ENCODE results near the gene SYT15. TPM values are rescaled to one million over a fixed set of nuclear protein-coding genes. Genes with fewer than 3 reads are reported as not detected.
A peak's percentile ranks its signal among the peaks of the same experiment; 100 is the strongest.

Gene SYT15
- total and polyA plus RNA-seq, 2 of the 13 experiments (the other 11 are each of a cell fraction or from before 2014, with no cell fraction given) = 0.24 to 0.38 TPM

GRCh38 chr10:46539596-46540411 is 39.1 kb upstream of the SYT15 start (continued):
- TF ChIP-seq, protein P1, sequence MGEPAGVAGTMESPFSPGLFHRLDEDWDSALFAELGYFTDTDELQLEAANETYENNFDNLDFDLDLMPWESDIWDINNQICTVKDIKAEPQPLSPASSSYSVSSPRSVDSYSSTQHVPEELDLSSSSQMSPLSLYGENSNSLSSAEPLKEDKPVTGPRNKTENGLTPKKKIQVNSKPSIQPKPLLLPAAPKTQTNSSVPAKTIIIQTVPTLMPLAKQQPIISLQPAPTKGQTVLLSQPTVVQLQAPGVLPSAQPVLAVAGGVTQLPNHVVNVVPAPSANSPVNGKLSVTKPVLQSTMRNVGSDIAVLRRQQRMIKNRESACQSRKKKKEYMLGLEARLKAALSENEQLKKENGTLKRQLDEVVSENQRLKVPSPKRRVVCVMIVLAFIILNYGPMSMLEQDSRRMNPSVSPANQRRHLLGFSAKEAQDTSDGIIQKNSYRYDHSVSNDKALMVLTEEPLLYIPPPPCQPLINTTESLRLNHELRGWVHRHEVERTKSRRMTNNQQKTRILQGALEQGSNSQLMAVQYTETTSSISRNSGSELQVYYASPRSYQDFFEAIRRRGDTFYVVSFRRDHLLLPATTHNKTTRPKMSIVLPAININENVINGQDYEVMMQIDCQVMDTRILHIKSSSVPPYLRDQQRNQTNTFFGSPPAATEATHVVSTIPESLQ (CRISPR knock-in tag; conservative IDR thresholded peaks at IDR 0.05) = no peak
- TF ChIP-seq KAT2B (IDR thresholded peaks at IDR 0.05; ENCODE audit: borderline replicate concordance, low read depth, low read length) = no peak
- no peak for TF ChIP-seq ZNF460 (CRISPR knock-in tag; IDR thresholded peaks at IDR 0.05; ENCODE audit: borderline replicate concordance)
- TF ChIP-seq, protein P2, sequence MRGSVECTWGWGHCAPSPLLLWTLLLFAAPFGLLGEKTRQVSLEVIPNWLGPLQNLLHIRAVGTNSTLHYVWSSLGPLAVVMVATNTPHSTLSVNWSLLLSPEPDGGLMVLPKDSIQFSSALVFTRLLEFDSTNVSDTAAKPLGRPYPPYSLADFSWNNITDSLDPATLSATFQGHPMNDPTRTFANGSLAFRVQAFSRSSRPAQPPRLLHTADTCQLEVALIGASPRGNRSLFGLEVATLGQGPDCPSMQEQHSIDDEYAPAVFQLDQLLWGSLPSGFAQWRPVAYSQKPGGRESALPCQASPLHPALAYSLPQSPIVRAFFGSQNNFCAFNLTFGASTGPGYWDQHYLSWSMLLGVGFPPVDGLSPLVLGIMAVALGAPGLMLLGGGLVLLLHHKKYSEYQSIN (CRISPR knock-in tag; IDR thresholded peaks at IDR 0.05; ENCODE audit: borderline replicate concordance) = no peak
- no peak for TF ChIP-seq ZNF704 (CRISPR knock-in tag; IDR thresholded peaks at IDR 0.05; ENCODE audit: borderline replicate concordance)
- TF ChIP-seq PRMT3 (CRISPR knock-in tag; IDR thresholded peaks at IDR 0.05; ENCODE audit: borderline replicate concordance, low read depth) = no peak
- TF ChIP-seq, protein P3, sequence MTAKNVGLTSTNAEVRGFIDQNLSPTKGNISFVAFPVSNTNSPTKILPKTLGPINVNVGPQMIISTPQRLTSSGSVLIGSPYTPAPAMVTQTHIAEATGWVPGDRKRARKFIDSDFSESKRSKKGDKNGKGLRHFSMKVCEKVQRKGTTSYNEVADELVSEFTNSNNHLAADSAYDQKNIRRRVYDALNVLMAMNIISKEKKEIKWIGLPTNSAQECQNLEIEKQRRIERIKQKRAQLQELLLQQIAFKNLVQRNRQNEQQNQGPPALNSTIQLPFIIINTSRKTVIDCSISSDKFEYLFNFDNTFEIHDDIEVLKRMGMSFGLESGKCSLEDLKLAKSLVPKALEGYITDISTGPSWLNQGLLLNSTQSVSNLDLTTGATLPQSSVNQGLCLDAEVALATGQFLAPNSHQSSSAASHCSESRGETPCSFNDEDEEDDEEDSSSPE (CRISPR knock-in tag; IDR thresholded peaks at IDR 0.05) = no peak
- TF ChIP-seq SAP130 (CRISPR knock-in tag; IDR thresholded peaks at IDR 0.05; ENCODE audit: low read depth) = 0 out of 2 replicates have a peak, but pooled peaks have one; percentile 11
- TF ChIP-seq ZNF577 (CRISPR knock-in tag; IDR thresholded peaks at IDR 0.05; ENCODE audit: borderline replicate concordance, low read depth) = no peak
- no peak for TF ChIP-seq HNRNPLL (IDR thresholded peaks at IDR 0.05; ENCODE audit: low read depth, low read length, poor library complexity, severe bottlenecking)
- TF ChIP-seq THYN1 (CRISPR knock-in tag; IDR thresholded peaks at IDR 0.05; ENCODE audit: borderline replicate concordance, low read depth) = no peak
- TF ChIP-seq FOXO4 (CRISPR knock-in tag; conservative IDR thresholded peaks at IDR 0.05) = no peak
- no peak for TF ChIP-seq CCAR2 (optimal IDR thresholded peaks at IDR 0.05; ENCODE audit: low read depth, low read length)
- no peak for TF ChIP-seq GTF3A (CRISPR knock-in tag; conservative IDR thresholded peaks at IDR 0.05)
- no peak for TF ChIP-seq ZNF678 (CRISPR knock-in tag; IDR thresholded peaks at IDR 0.05)
- TF ChIP-seq ZSCAN9 (CRISPR knock-in tag; IDR thresholded peaks at IDR 0.05; ENCODE audit: borderline replicate concordance) = no peak
- no peak for TF ChIP-seq ZNF839 (CRISPR knock-in tag; IDR thresholded peaks at IDR 0.05; ENCODE audit: borderline replicate concordance)
- 0 out of 2 replicates have a peak, but pooled peaks have one; percentile 35 for TF ChIP-seq NAIF1 (CRISPR knock-in tag; IDR thresholded peaks at IDR 0.05; ENCODE audit: borderline replicate concordance)
- TF ChIP-seq ZNF350 (CRISPR knock-in tag; IDR thresholded peaks at IDR 0.05; ENCODE audit: borderline replicate concordance, low read depth) = no peak
- no peak for TF ChIP-seq ZNF615 (CRISPR knock-in tag; IDR thresholded peaks at IDR 0.05; ENCODE audit: borderline replicate concordance)
- no peak for TF ChIP-seq ZNF34 (CRISPR knock-in tag; IDR thresholded peaks at IDR 0.05; ENCODE audit: borderline replicate concordance)
